HL-60 (cell line): ENCODE measurements around the gene ENOX1.

ENCODE experiments used
- DNase-seq, 2 experiments: peaks; one replicate each; pipeline ENCODE4 v3.0.0-alpha.2; 2010 to 2020; ENCODE audit warnings: low read depth in 1 of 2, low spot score in 1 of 2
- H3K27ac ChIP-seq: fragments of 250-450 bp; sonication (Bioruptor Pico); replicated peaks from 2 replicates; pipeline ENCODE4 v1.5.1; 2020; ENCODE audit warnings: mild to moderate bottlenecking, moderate library complexity
- H3K27me3 ChIP-seq: fragments of 250-450 bp; sonication (Bioruptor Pico); 2 replicates; pipeline ENCODE4 v1.5.1; 2021; ENCODE audit warnings: mild to moderate bottlenecking, moderate library complexity; ENCODE audit not compliant: insufficient read depth, poor library complexity, severe bottlenecking
- H3K4me3 ChIP-seq: replicated peaks from 2 replicates; pipeline ENCODE4 v1.5.1; 2011; ENCODE audit warnings: mild to moderate bottlenecking, control low read depth, low read length; ENCODE audit not compliant: insufficient read depth
- GABPA ChIP-seq: IDR thresholded peaks from 2 replicates; pipeline ENCODE4 v1.6.1; 2012; ENCODE audit warnings: low read depth
- POLR2AphosphoS5 ChIP-seq: IDR thresholded peaks from 2 replicates; pipeline ENCODE4 v1.6.1; 2012; ENCODE audit warnings: low read depth
- SPI1 ChIP-seq: IDR thresholded peaks from 2 replicates; pipeline ENCODE4 v1.6.1; 2012; ENCODE audit warnings: low read depth, mild to moderate bottlenecking, borderline replicate concordance
- TF ChIP-seq, protein P1 (sequence below): IDR thresholded peaks from 2 replicates; pipeline ENCODE4 v1.6.1; 2012; ENCODE audit warnings: low read depth; ENCODE audit not compliant: insufficient replicate concordance
- TF ChIP-seq, protein P2 (sequence below): IDR thresholded peaks from one replicate; pipeline ENCODE4 v1.5.1; 2011; ENCODE audit warnings: low read length, control low read depth, inconsistent platforms; ENCODE audit not compliant: insufficient read depth

ENOX1 gene

DNA sequence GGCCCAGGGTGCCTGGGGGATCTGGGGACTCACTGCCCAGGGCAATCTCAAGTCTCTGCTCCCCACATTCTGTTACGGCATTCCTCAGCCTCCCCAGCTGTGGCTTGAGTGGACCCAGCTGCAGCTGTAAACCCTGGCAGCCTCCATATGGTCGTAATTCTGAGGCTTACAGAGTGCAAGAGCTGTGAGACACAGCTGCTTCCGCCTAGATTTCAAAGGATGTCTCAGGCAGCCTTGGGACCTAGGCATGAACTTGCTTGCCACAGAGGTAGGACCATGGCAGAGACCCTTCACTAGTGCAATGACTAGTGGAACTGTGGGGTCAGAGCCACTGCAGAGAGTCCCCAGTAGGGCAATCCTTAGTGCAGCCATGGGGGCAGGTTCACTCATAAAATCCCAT, 297.5 kb downstream of the ENOX1 start:
- Histone ChIP-seq H3K4me3 (no peak overlapping the region), H3K27me3 (no peaks in the 10 kb centered on the region), H3K27ac (no peak overlapping the region)
- no peak for DNase-seq
- TF ChIP-seq POLR2AphosphoS5 (no peak), SPI1 (no peak), GABPA (no peak)
- TF ChIP-seq, protein P1, sequence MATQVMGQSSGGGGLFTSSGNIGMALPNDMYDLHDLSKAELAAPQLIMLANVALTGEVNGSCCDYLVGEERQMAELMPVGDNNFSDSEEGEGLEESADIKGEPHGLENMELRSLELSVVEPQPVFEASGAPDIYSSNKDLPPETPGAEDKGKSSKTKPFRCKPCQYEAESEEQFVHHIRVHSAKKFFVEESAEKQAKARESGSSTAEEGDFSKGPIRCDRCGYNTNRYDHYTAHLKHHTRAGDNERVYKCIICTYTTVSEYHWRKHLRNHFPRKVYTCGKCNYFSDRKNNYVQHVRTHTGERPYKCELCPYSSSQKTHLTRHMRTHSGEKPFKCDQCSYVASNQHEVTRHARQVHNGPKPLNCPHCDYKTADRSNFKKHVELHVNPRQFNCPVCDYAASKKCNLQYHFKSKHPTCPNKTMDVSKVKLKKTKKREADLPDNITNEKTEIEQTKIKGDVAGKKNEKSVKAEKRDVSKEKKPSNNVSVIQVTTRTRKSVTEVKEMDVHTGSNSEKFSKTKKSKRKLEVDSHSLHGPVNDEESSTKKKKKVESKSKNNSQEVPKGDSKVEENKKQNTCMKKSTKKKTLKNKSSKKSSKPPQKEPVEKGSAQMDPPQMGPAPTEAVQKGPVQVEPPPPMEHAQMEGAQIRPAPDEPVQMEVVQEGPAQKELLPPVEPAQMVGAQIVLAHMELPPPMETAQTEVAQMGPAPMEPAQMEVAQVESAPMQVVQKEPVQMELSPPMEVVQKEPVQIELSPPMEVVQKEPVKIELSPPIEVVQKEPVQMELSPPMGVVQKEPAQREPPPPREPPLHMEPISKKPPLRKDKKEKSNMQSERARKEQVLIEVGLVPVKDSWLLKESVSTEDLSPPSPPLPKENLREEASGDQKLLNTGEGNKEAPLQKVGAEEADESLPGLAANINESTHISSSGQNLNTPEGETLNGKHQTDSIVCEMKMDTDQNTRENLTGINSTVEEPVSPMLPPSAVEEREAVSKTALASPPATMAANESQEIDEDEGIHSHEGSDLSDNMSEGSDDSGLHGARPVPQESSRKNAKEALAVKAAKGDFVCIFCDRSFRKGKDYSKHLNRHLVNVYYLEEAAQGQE, result no peak
- TF ChIP-seq, protein P2, sequence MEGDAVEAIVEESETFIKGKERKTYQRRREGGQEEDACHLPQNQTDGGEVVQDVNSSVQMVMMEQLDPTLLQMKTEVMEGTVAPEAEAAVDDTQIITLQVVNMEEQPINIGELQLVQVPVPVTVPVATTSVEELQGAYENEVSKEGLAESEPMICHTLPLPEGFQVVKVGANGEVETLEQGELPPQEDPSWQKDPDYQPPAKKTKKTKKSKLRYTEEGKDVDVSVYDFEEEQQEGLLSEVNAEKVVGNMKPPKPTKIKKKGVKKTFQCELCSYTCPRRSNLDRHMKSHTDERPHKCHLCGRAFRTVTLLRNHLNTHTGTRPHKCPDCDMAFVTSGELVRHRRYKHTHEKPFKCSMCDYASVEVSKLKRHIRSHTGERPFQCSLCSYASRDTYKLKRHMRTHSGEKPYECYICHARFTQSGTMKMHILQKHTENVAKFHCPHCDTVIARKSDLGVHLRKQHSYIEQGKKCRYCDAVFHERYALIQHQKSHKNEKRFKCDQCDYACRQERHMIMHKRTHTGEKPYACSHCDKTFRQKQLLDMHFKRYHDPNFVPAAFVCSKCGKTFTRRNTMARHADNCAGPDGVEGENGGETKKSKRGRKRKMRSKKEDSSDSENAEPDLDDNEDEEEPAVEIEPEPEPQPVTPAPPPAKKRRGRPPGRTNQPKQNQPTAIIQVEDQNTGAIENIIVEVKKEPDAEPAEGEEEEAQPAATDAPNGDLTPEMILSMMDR, result no peak

DNA sequence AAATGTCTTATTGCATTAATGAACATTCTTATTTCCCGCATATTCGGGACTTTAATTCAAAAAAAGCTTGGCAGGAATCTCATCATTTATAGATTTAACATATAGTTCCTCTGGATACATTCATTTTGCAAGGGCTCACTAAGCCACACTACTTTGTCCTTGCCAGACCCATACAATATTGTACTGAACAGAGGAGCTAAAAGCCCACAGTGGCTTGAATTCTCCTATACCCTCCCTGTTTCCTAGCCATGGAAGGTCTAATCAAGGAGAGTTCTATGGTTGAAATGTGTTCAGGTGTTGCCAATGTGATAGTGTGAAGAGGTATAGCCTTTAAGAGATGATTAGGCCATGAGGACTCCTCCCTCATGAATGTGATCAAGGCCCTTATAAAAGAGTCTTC, 298.9 kb downstream of the ENOX1 start:
- H3K4me3 ChIP-seq, result no peak overlapping the region
- H3K27ac ChIP-seq, result no peak overlapping the region
- no peaks in the 10 kb centered on the region for H3K27me3 ChIP-seq
- no peak for DNase-seq
- TF ChIP-seq, protein P1, result no peak
- TF ChIP-seq SPI1 (no peak), POLR2AphosphoS5 (no peak), GABPA (no peak)
- TF ChIP-seq, protein P2, result no peak

DNA sequence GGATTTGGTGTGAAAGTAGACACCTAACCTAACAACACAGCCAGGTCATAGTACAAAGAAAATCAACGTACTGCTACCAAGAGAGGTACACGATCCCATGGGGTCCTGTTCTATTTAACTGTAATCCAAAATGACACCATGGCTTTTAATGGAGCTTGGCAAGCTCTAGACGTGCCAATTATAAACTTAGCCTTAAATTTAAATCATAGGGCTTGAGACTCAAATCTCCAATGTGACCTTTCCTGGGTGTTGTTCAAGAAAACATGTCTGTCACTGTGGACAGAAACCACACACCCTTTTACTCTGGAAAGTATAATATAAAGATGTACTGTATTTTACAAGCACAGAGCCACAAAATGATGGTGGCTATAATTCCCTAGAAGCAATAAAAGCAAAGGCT, 299.3 kb downstream of the ENOX1 start:
- Histone ChIP-seq H3K27ac (no peak overlapping the region), H3K4me3 (no peak overlapping the region), H3K27me3 (no peaks in the 10 kb centered on the region)
- TF ChIP-seq, protein P1, result no peak
- TF ChIP-seq SPI1, result no peak
- TF ChIP-seq, protein P2, result no peak
- no peak for DNase-seq
